H1 (cell line): ENCODE measurements around the gene BABAM2. TPM values are rescaled to one million over a fixed set of nuclear protein-coding genes. Genes with fewer than 3 reads are reported as not detected.

Experiments used
- BCL11A ChIP-seq, 2 experiments: IDR thresholded peaks; one replicate each; pipeline ENCODE4 v1.6.1; 2011; ENCODE audit warnings: low read depth in 2 of 2, low read length in 2 of 2, mild to moderate bottlenecking in 2 of 2
- CEBPB ChIP-seq: IDR thresholded peaks from 2 replicates; pipeline ENCODE4 v1.6.1; 2012; ENCODE audit warnings: low read depth, low read length
- CHD7 ChIP-seq: fragments of 300-600 bp; sonication (generic); IDR thresholded peaks from 2 replicates; pipeline ENCODE4 v1.7.1; 2012; ENCODE audit warnings: low read length, moderate library complexity, mild to moderate bottlenecking, inconsistent platforms; ENCODE audit not compliant: insufficient replicate concordance
- EP300 ChIP-seq, 2 experiments: IDR thresholded peaks; 1 replicate in 1 of 2; 2 replicates in 1 of 2; pipeline ENCODE4 v1.6.1; 2011 to 2012; ENCODE audit warnings: low read depth in 2 of 2, low read length in 2 of 2, mild to moderate bottlenecking in 2 of 2, borderline replicate concordance in 1 of 2, inconsistent platforms in 1 of 2, moderate library complexity in 1 of 2
- GTF2F1 ChIP-seq: IDR thresholded peaks from 2 replicates; pipeline ENCODE4 v1.6.1; 2012; ENCODE audit warnings: low read depth, low read length, improper control_type of control experiment, borderline replicate concordance
- KDM5A ChIP-seq: fragments of 200-600 bp; IDR thresholded peaks from 2 replicates; pipeline ENCODE4 v1.7.1; 2012; ENCODE audit warnings: mild to moderate bottlenecking, low read length, inconsistent platforms, mixed read lengths
- MAFK ChIP-seq: IDR thresholded peaks from 2 replicates; pipeline ENCODE4 v1.6.1; 2012; ENCODE audit warnings: low read depth, mild to moderate bottlenecking, improper control_type of control experiment, low read length
- RAD21 ChIP-seq, 2 experiments: IDR thresholded peaks in 1 of 2; conservative IDR thresholded peaks in 1 of 2; 2 replicates each; pipeline ENCODE4 v1.6.1; 2011; ENCODE audit warnings: low read depth in 2 of 2, low read length in 2 of 2, improper control_type of control experiment in 1 of 2, inconsistent platforms in 1 of 2, mild to moderate bottlenecking in 1 of 2, moderate library complexity in 1 of 2
- RFX5 ChIP-seq: IDR thresholded peaks from 2 replicates; pipeline ENCODE4 v1.6.1; 2011; ENCODE audit warnings: low read depth, low read length, improper control_type of control experiment, borderline replicate concordance
- TAF1 ChIP-seq: IDR thresholded peaks from 2 replicates; pipeline ENCODE4 v1.6.1; 2011; ENCODE audit warnings: mild to moderate bottlenecking, low read depth, low read length
- TEAD4 ChIP-seq: IDR thresholded peaks from 2 replicates; pipeline ENCODE4 v1.6.1; 2012; ENCODE audit warnings: low read depth, low read length, inconsistent platforms, mixed read lengths
- polyA plus RNA-seq, 7 experiments: library from polyadenylated mRNA; depleted of rRNA in 3 of 7; stranded (reverse) in 5 of 7; unstranded in 2 of 7; fragments of >200 nt in 5 of 7; fragments of 200-250 nt in 2 of 7; gene quantifications; 1 replicate in 5 of 7; 2 replicates in 1 of 7; 4 replicates in 1 of 7; pipeline versions ENCODE4 v1.2.1 to v1.2.3, GENCODE V29; 2011 to 2013; ENCODE audit warnings: missing spikeins in 2 of 7, mixed read lengths in 2 of 7
- total RNA-seq: library from RNA; stranded (reverse); fragmentation: NEBNext Ultra II Directional; extraction: Animal tissue kit (Norgen Biotek cat#: 25700); gene quantifications from 2 replicates; pipeline ENCODE4 v1.2.1, GENCODE V29; 2021

Gene BABAM2
- total and polyA plus RNA-seq, 2 of the 8 experiments (the other 6 are each of a cell fraction or from before 2014, with no cell fraction given) = 15.8 to 20.9 TPM

- TF ChIP-seq CHD7 (no peak), MAFK (no peak), BCL11A (IDR thresholded peaks at IDR 0.05; ENCODE audit: low read depth in 2 of 2, low read length in 2 of 2) (no peak), KDM5A (no peak), TEAD4 (no peak), RFX5 (no peak), GTF2F1 (no peak), CEBPB (no peak), EP300 (IDR thresholded peaks at IDR 0.05; ENCODE audit: borderline replicate concordance in 1 of 2, low read depth in 2 of 2, low read length in 2 of 2) (no peak), RAD21 (IDR thresholded peaks at IDR 0.05 in 1 of 2, conservative IDR thresholded peaks at IDR 0.05 in 1 of 2; ENCODE audit: low read depth in 2 of 2, low read length in 2 of 2) (no peak), TAF1 (no peak)
Measured at GRCh38 chr2:27909901-27910300, 19.4 kb downstream of the BABAM2 start (continued).
